DND-41 (cell line): Measurements from ENCODE around the gene LRRC14B.

Experiments used
- ATAC-seq: fragments of 200-7000 bp; cut with Tn5 transposase; 3 replicates; pipeline ENCODE4 v1.9.1; 2021; ENCODE audit warnings: low read depth; ENCODE audit not compliant: insufficient read depth
- DNase-seq: peaks from one replicate; pipeline ENCODE4 v3.0.0-alpha.2; 2020
- H2AFZ ChIP-seq: 2 replicates; pipeline ENCODE4 v1.6.0; 2012; ENCODE audit warnings: low read depth, low read length
- H3K27ac ChIP-seq: 2 replicates; pipeline ENCODE4 v1.5.1; 2012; ENCODE audit warnings: low read length, inconsistent platforms
- H3K27me3 ChIP-seq: fragments of 200-600 bp; sonication (generic); 2 replicates; pipeline ENCODE4 v1.6.0; 2012; ENCODE audit warnings: low read length, mild to moderate bottlenecking, inconsistent platforms; ENCODE audit not compliant: insufficient read depth, poor library complexity
- H3K36me3 ChIP-seq: 2 replicates; pipeline ENCODE4 v1.5.1; 2012; ENCODE audit warnings: low read length, inconsistent platforms; ENCODE audit not compliant: insufficient read depth
- H3K4me1 ChIP-seq: 2 replicates; pipeline ENCODE4 v1.5.1; 2012; ENCODE audit warnings: mild to moderate bottlenecking, low read length; ENCODE audit not compliant: insufficient read depth
- H3K4me2 ChIP-seq: 2 replicates; pipeline ENCODE4 v1.6.0; 2012; ENCODE audit warnings: mild to moderate bottlenecking, moderate library complexity, low read length, inconsistent platforms; ENCODE audit not compliant: insufficient read depth
- H3K4me3 ChIP-seq, 2 experiments: fragments of 200-600 bp in 1 of 2; shearing (Covaris generic) in 1 of 2; 2 replicates each; pipeline ENCODE4 v1.5.1; 2012 to 2016; ENCODE audit warnings: inconsistent platforms in 2 of 2, low read length in 2 of 2, mild to moderate bottlenecking in 2 of 2, low read depth in 1 of 2, moderate library complexity in 1 of 2
- H3K79me2 ChIP-seq: 2 replicates; pipeline ENCODE4 v1.6.0; 2012; ENCODE audit warnings: low read length, inconsistent platforms; ENCODE audit not compliant: insufficient read depth
- H3K9ac ChIP-seq: 2 replicates; pipeline ENCODE4 v1.6.0; 2012; ENCODE audit warnings: low read depth, mild to moderate bottlenecking, inconsistent platforms, low read length, moderate library complexity
- H3K9me3 ChIP-seq: 2 replicates; pipeline ENCODE4 v1.5.1; 2012; ENCODE audit warnings: low read length, moderate library complexity, mild to moderate bottlenecking, inconsistent platforms; ENCODE audit not compliant: insufficient read depth, severe bottlenecking
- H4K20me1 ChIP-seq: 2 replicates; pipeline ENCODE4 v1.6.0; 2012; ENCODE audit warnings: low read length; ENCODE audit not compliant: insufficient read depth
- EZH2 ChIP-seq: IDR thresholded peaks from 3 replicates; pipeline ENCODE4 v1.6.1; 2012; ENCODE audit warnings: borderline replicate concordance, low read depth, mild to moderate bottlenecking, moderate library complexity, low read length, inconsistent platforms; ENCODE audit not compliant: severe bottlenecking
- TF ChIP-seq, protein P1 (sequence below): IDR thresholded peaks from 2 replicates; pipeline ENCODE4 v1.5.1; 2012; ENCODE audit warnings: borderline replicate concordance, low read length, moderate library complexity, mild to moderate bottlenecking; ENCODE audit not compliant: poor library complexity, severe bottlenecking; ENCODE audit errors: extremely low read depth

Gene LRRC14B

DNA sequence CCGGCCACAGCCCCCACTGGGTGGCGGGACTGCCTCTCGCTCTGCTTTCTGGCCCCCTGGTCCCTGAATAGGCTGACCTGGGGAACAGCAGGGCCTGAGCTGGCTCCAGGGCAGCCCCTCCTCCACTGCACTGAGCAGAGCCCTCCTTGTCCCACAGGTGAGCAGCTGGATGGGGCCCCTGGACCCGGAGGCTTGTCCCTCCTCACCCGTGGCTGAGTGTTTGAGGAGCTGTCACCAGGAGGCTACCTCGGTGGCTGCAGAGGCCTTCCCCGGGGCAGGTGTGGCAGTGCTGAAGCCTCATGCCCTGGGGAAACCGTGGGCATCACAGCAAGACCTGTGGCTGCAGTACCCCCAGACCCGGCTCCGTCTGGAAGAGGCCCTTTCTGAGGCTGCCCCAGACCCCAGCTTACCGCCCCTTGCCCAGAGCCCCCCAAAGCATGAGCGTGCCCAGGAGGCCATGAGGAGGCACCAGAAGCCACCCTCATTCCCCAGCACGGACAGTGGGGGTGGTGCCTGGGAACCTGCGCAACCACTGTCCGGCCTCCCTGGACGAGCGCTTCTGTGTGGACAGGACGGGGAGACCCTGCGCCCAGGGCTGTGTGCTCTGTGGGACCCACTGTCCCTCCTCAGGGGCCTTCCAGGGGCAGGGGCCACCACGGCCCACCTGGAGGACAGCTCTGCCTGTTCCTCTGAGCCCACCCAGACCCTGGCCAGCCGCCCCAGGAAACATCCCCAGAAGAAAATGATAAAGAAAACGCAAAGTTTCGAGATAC, 28.5 kb upstream of the LRRC14B start:
- DNase-seq (no peak), ATAC-seq (no peak)
- no peak overlapping the region for H2AFZ ChIP-seq
- H3K4me3 ChIP-seq: no peak overlapping the region
- no peaks in the 10 kb centered on the region; the same call in 1 of the 2 replicates for H4K20me1 ChIP-seq
- H3K27me3 ChIP-seq: no peaks in the 10 kb centered on the region
- H3K4me2 ChIP-seq: no peak overlapping the region
- H3K36me3 ChIP-seq: no peaks in the 10 kb centered on the region
- H3K4me1 ChIP-seq: no peaks in the 10 kb centered on the region
- no peak overlapping the region for H3K9ac ChIP-seq
- no peaks in the 10 kb centered on the region for H3K79me2 ChIP-seq
- H3K9me3 ChIP-seq: no peaks in the 10 kb centered on the region
- no peak overlapping the region for H3K27ac ChIP-seq
- TF ChIP-seq, protein P1, sequence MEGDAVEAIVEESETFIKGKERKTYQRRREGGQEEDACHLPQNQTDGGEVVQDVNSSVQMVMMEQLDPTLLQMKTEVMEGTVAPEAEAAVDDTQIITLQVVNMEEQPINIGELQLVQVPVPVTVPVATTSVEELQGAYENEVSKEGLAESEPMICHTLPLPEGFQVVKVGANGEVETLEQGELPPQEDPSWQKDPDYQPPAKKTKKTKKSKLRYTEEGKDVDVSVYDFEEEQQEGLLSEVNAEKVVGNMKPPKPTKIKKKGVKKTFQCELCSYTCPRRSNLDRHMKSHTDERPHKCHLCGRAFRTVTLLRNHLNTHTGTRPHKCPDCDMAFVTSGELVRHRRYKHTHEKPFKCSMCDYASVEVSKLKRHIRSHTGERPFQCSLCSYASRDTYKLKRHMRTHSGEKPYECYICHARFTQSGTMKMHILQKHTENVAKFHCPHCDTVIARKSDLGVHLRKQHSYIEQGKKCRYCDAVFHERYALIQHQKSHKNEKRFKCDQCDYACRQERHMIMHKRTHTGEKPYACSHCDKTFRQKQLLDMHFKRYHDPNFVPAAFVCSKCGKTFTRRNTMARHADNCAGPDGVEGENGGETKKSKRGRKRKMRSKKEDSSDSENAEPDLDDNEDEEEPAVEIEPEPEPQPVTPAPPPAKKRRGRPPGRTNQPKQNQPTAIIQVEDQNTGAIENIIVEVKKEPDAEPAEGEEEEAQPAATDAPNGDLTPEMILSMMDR: no peak
- no peak for TF ChIP-seq EZH2

DNA sequence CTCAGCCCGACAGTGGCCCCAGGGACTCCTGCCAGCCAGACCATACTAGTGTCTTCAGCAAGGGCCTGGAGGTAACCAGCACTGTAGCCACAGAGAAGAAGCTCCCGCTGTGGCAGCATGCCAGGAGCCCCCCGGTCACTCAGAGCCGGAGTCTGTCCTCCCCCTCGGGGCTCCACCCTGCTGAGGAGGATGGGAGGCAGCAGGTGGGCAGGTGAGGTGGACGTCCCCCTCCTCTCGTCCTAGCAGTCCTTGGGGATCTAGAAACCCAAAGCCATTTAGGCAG, 28.0 kb upstream of the LRRC14B start:
- Histone ChIP-seq H3K27ac (no peak overlapping the region), H4K20me1 (no peaks in the 10 kb centered on the region), H3K4me1 (no peaks in the 10 kb centered on the region), H3K9ac (no peak overlapping the region), H2AFZ (no peak overlapping the region), H3K36me3 (no peaks in the 10 kb centered on the region), H3K4me3 (no peak overlapping the region), H3K9me3 (no peaks in the 10 kb centered on the region), H3K4me2 (no peak overlapping the region), H3K79me2 (no peaks in the 10 kb centered on the region), H3K27me3 (no peaks in the 10 kb centered on the region)
- TF ChIP-seq, protein P1: no peak
- TF ChIP-seq EZH2: no peak
- ATAC-seq: no peak
- no peak for DNase-seq

DNA sequence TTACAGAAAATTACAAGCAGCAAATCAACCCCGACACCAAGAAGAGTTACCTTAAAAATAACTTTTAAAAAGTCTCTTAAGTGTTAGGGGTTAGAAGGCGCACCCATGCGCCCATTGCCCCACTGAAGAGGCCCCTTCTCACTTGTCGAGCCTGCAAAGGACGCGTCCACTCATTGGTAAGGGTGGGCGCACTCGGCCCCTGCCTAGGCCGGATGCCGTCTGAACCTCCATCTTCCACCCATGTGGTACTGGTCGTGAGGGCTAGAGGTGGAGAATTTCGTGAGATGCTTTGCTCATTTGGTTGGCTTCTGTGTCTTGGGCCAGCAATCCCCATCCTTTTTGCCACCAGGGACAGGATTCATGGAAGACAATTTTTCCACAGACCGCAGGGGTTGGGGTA, 27.5 kb upstream of the LRRC14B start:
- Histone ChIP-seq H2AFZ (no peak overlapping the region), H3K9me3 (no peaks in the 10 kb centered on the region), H3K36me3 (no peaks in the 10 kb centered on the region), H3K4me3 (no peak overlapping the region), H3K9ac (no peak overlapping the region), H3K4me2 (no peak overlapping the region), H4K20me1 (no peaks in the 10 kb centered on the region), H3K27ac (no peak overlapping the region), H3K4me1 (no peaks in the 10 kb centered on the region), H3K27me3 (no peaks in the 10 kb centered on the region), H3K79me2 (no peaks in the 10 kb centered on the region)
- TF ChIP-seq EZH2: no peak
- TF ChIP-seq, protein P1: no peak
- no peak for ATAC-seq
- DNase-seq: no peak
